ENCODE data around the gene GRID2. TPM values are rescaled to one million over a fixed set of nuclear protein-coding genes. Genes with fewer than 3 reads are reported as not detected.

Gene GRID2
- total and polyA plus RNA-seq, 10 of the 15 experiments (the other 5 are each of a cell fraction or from before 2014, with no cell fraction given): not detected

DNA sequence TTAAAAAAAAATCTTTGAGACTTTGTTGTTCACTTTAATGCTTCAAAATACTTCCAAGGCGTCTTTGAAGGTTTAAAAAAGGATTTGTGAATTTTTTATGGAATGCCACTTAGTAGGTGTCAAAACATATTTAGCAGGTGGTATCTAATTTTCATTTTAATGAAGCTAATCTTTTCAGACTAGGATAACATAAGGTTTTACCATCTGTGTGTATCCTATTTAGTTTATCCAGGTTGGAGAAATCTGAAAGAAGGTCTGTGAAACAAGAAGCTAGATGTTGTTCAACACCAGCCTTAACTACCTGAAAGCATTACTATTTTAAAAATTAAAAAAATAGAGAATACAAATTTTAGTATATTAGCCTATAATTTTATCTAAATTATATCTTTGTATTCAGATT is 193.4 kb downstream of the GRID2 start:
- Histone ChIP-seq H4K20me1 (ENCODE audit: control insufficient read depth, insufficient read depth) (no peaks in the 10 kb centered on the region), H3K79me2 (ENCODE audit: control insufficient read depth, insufficient read depth, low read length) (no peaks in the 10 kb centered on the region), H3K4me1 (ENCODE audit: control insufficient read depth, insufficient read depth, low read length) (no peaks in the 10 kb centered on the region), H3K27me3 (replicated peaks in 1 of 2; ENCODE audit: control insufficient read depth in 2 of 2, insufficient read depth in 2 of 2, low read length in 1 of 2) (no peaks in the 10 kb centered on the region), H3K36me3 (ENCODE audit: control insufficient read depth in 2 of 2, insufficient read depth in 2 of 2, low read length in 1 of 2) (no peaks in the 10 kb centered on the region), H2AFZ (ENCODE audit: control insufficient read depth, low read depth, low read length) (no peak overlapping the region), H3K9ac (ENCODE audit: control insufficient read depth, insufficient read depth, low read length) (no peak overlapping the region), H3K9me3 (replicated peaks; ENCODE audit: control insufficient read depth, insufficient read depth, low read length) (no peaks in the 10 kb centered on the region), H3K27ac (ENCODE audit: control insufficient read depth, insufficient read depth) (no peak overlapping the region), H3K4me3 (no peak overlapping the region), H3K4me2 (ENCODE audit: control insufficient read depth, insufficient read depth) (no peak overlapping the region)
- POLR2A ChIA-PET: no interaction called here
- no peak for TF ChIP-seq POLR2AphosphoS2 (IDR thresholded peaks at IDR 0.05; ENCODE audit: low read depth, low read length)
- no peak for TF ChIP-seq ZBTB4 (CRISPR knock-in tag; IDR thresholded peaks at IDR 0.05)
- no peak for TF ChIP-seq PRDM15 (CRISPR knock-in tag; IDR thresholded peaks at IDR 0.05)
- TF ChIP-seq BCLAF1 (IDR thresholded peaks at IDR 0.05): no peak
- TF ChIP-seq YY1 (IDR thresholded peaks at IDR 0.05; ENCODE audit: low read depth, low read length): no peak
- no peak for TF ChIP-seq NKRF (conservative IDR thresholded peaks at IDR 0.05)
- no peak for TF ChIP-seq MYC (IDR thresholded peaks at IDR 0.05; ENCODE audit: insufficient read depth, insufficient read length, insufficient replicate concordance, low read length, severe bottlenecking)
- no peak for TF ChIP-seq CBX3 (IDR thresholded peaks at IDR 0.05; ENCODE audit: borderline replicate concordance, low read depth)
- TF ChIP-seq POLR2AphosphoS5 (IDR thresholded peaks at IDR 0.05; ENCODE audit: low read length): no peak
- no peak for TF ChIP-seq MAX (IDR thresholded peaks at IDR 0.05; ENCODE audit: low read depth, low read length)
- TF ChIP-seq BACH1 (IDR thresholded peaks at IDR 0.05; ENCODE audit: borderline replicate concordance): no peak
- CTCF ChIA-PET: no interaction called here
- BruUV-seq (replicated peaks): no TSS peak
- SMC1A ChIA-PET (ENCODE audit: uncharacterized antibody, unreplicated experiment): interaction anchor here (0.7 kb wide), 1 partner anchor 1911 kb away, joined by 3 read pairs; no protein-coding TSS in a partner anchor
- 0% methylated on average over 1 of the region's 1 CpG for WGBS (ENCODE audit: insufficient coverage, insufficient replicate concordance, low lambda C conversion rate, missing lambda C conversion rate)
- RAD21 ChIA-PET (ENCODE audit: unreplicated experiment): no interaction called here
- ATAC-seq: no peak
- in situ Hi-C loops (cut with MboI) (no loop called here), intact Hi-C loops (cut with micrococcal nuclease; ENCODE audit: unreplicated experiment) (no loop called here)
- no peak for FAIRE-seq
- no peak for DNase-seq (ENCODE audit: low read depth, low spot score)

Data from GM12878 (cell line).